GM21717 (cell line): ENCODE data around the gene DBET.
"Not testable (repeated sequence)": the region's sequence is repeated elsewhere in the genome, so short reads cannot be mapped to it uniquely, and the experiment has no call there.

Experiments
- ATAC-seq: cut with Tn5 transposase; IDR thresholded peaks from one replicate; pipeline ENCODE4 v1.9.1; 2021; ENCODE audit warnings: mild to moderate bottlenecking, moderate library complexity; ENCODE audit not compliant: unreplicated experiment

Gene DBET

DNA sequence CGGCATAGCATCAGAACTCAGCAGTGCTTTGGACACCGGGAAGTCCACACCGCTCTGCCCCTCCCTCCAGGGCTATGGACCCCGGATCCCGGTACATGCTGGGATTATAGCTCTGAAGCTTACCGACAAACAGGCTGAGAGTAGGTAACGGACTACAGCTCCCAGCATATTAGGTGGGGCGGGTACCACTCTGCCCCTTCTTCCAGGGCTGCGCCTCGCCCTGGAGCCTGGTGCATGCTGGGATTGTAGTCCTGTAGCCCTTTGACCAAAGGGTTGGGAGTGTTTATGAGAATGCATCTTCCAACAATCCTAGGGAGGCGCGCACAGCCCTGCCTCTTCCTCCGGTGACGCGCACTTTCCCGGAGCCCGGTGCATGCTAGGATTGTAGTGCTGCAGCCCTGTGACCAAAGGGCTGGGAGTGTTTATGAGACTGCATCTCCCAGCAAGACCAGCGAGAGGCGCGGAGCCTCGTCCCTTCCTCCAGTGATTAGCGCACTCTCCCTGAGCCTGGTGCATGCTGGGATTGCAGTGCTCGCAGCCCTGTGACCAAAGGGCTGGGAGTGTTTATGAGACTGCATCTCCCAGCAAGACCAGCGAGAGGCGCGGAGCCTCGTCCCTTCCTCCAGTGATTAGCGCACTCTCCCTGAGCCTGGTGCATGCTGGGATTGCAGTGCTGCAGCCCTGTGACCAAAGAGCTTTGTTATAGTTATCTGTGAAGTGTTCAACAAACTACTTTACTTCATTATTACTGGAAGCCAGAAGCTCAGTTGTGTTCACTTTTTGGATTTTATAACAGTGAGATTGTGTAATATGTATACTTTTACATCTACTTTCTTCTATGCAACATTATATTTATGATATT lies 14.7 kb upstream of the DBET start:
- not testable (repeated sequence) for ATAC-seq

- not testable (repeated sequence) for ATAC-seq
Measured at GRCh38 chr4:190058997-190059396, 5.3 kb upstream of the DBET start.

DNA sequence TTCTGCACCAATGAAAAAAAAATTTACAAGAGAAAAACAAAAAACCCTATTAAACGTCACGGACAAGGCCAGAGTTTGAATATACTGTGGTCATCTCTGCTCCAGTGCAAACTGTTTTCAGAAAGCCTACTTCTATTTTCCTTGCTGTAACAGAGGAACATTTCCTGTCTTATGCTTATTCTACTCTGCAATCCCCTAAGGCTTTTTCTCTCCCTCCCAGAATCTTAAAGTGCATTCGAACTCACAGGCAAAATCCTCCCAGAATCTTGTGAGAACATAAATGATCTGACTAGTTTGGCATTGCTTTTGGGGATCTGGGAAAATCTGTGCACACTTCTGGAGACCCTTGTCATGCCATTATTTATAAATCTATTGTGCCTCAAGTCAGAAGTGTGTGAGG lies 503 bp downstream of the DBET start:
- not testable (repeated sequence) for ATAC-seq

DNA sequence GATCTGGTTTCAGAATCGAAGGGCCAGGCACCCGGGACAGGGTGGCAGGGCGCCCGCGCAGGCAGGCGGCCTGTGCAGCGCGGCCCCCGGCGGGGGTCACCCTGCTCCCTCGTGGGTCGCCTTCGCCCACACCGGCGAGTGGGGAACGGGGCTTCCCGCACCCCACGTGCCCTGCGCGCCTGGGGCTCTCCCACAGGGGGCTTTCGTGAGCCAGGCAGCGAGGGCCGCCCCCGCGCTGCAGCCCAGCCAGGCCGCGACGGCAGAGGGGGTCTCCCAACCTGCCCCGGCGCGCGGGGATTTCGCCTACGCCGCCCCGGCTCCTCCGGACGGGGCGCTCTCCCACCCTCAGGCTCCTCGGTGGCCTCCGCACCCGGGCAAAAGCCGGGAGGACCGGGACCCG lies 4.0 kb downstream of the DBET start:
- ATAC-seq = not testable (repeated sequence)

GRCh38 chr4:190093052-190093451 lies 28.8 kb downstream of the DBET start:
- ATAC-seq = not testable (repeated sequence)

DNA sequence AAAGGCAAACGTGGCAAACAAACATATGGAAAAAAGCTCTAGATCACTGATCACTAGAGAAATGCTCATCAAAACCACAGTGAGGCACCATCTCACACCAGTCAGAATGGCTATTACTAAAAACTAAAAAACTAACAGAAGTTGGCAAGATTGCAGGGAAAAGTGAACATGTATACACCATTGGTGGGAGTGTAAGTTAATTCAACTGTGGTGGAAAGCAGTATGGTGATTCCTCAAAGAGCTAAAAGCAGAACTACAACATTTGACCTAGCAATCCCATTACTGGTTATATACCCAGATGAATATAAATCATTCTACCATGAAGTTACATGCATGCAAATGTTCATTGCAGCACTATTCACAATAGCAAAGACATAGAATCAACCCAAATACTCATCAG lies 29.7 kb downstream of the DBET start:
- ATAC-seq = not testable (repeated sequence)

- ATAC-seq = not testable (repeated sequence)
Measured at GRCh38 chr4:190095335-190095734, 31.0 kb downstream of the DBET start.

DNA sequence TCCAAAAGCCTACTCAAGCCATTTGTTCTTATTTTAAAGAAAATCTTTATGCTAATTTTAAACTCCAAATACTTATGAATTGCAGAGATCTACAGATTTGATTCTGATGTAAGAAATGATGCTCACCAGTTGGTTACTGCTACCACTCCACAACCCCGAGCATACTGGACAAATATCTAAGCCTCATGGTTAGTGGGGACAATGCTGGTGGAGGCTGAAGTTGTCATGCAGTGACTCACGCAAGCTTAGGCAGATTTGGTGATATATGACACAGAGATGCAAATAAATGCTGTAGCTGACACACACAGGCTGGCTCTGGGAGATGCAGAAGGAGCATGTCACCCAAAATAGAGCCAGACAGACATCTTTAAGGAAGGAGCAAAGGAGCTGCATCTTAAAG lies 35.3 kb downstream of the DBET start:
- not testable (repeated sequence) for ATAC-seq

DNA sequence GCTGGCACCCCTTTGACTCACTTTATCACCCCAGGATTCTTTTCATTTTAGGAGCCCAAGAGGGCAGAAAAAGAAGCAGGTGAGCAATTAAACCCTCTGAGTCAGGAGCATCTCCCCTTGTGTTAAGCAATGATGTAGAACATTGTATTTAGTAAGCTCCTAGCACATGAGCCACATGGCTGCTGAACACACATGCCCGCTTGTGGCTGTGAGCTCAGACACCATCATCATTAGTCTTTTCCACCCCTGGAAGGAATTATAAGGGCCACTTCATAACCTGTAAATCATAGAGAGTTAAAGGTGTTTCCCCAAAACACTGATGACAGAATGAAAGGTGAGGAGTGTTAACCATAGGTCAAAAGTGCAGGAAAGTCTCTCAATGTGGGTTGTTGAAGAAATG lies 37.2 kb downstream of the DBET start:
- not testable (repeated sequence) for ATAC-seq

GRCh38 chr4:190106191-190106590 lies 41.9 kb downstream of the DBET start:
- ATAC-seq = not testable (repeated sequence)

DNA sequence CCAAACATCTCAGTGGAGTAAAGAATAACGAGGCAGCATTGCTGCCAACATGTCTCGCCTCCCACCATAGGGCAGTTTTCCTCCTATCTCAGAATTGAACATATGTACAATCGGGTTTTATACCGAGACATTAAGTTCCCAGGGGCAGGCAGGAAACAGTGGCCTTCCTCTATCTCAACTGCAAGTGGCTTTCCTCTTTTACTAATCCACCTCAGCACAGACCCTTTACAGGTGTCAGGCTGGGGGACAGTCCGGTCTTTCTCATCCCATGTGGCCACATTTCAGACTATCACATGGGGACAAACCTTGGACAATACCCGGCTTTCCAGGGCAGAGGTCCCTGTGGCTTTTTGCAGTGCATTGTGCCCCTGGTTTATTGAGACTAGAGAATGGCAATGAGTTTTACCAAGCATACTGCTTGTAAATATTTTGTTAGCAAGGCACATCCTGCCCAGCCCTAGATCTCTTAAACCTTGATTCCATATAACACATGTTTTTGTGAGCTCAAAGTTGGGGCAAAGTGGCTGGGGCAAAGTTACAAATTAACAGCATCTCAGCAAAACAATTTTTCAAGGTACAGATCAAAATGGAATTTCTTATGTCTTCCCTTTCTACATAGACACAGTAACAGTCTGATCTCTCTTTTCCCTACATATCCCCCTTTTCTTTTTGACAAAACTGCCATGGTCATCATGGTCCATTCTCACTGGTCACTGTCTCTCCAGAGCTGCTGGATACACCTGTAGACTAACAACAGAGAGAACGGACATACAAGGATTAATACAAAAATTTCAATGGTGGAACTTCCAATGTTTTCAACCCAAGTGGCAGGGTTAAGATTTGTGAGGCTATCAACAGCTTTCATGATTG lies 42.5 kb downstream of the DBET start:
- ATAC-seq = not testable (repeated sequence)

DNA sequence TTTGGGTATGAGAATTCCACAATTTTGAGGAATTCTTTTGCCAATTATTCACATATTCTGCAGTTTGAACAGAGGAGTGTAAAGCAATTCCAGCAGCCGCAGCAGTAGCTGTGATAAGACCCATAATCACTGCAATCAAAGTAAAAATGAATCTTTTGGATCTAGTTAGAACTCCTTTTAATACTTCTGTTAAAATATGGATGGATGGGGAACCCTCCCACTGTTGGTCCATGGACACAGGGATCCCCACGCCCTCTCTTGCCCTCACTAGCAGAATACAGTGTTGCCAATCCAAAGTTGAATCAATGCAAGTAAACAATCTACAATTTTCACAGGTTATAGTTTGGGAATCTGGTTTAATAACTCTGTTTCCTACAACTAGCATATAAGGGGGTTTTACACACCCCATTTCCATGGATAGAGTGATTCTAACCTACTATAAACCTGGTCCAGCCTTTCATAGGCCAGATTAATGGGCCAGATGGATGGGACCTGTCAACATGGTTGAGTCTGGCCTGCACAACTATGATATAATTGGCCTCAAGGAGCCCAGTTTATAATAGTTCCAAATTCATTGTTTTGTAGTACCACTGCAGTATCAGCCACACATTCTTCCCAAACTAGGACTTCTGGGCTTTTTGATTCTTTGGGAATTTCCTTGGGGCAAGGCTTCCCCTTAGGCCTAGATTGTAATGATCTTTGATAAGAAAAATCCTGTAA lies 43.6 kb downstream of the DBET start:
- not testable (repeated sequence) for ATAC-seq

DNA sequence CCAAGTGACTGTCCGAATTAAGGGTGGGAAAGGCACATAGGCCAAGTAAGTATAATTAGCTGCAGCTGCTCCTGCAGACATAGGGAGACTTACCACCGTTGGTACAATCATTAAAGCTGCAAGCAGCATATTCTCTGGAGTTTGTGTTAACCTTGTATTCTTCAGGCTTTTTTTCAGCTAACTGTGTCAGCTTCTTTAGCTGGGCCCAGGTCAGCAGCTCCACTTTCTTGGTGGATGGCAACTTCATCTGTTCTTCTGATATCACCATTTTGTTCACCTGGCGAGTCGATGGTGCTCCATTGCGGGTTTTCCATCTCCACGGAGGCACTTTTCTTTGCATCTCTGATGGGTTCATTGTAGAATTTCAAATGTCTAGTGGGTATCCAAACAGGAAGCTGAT lies 44.5 kb downstream of the DBET start:
- ATAC-seq = not testable (repeated sequence)

- not testable (repeated sequence) for ATAC-seq
Measured at GRCh38 chr4:190109390-190110011, 45.2 kb downstream of the DBET start.

- not testable (repeated sequence) for ATAC-seq
Measured at GRCh38 chr4:190110033-190110432, 45.7 kb downstream of the DBET start.

DNA sequence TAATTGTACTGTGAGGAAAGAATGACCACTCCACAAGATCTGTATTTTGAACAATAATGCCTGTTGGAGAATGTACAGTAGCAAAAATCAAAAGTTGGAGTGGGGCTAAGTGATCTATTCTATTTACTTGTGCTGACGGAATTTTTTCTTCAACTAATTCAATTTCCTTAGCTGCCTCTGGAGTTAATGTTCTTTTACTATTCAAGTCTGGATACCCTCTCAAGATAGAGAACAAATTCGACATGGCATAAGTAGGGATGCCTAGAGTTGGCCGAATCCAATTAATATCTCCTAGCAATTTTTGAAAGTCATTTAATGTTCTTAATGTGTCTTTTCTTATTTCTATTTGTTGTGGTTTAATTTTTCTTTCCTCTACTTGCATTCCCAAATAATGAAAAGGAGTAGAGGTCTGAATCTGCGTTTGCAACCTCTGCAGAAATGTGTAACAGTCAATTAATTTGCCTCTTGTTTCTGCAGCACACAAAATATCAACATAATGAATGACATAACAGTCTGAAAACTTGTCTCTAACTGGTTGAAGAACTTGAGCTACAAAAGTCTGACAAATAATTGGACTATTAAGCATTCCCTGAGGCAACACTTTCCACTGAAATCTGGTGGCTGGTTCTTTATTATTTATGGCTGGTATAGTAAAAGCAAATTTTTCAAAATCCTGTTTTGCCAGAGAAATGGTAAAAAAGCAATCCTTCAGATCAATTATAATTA lies 46.4 kb downstream of the DBET start:
- not testable (repeated sequence) for ATAC-seq

- not testable (repeated sequence) for ATAC-seq
Measured at GRCh38 chr4:190112879-190113278, 48.6 kb downstream of the DBET start.

DNA sequence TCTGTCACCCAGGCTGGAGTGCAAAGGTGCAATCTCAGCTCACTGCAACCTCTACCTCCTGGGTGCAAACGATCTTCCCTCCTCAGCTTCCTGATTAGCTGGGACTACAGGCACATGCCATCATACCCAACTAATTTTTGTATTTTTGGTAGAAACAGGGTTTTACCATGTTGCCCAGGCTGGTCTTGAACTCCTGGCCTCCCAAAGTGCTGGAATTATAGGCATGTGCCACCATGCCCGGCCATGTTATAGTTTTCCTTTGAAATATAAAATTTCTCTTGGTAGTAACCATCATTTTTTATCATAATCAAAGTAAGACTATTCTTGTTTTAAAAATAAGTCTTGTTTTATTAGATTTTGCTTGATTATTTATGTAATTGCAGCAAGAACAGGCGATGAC lies 50.7 kb downstream of the DBET start:
- ATAC-seq = not testable (repeated sequence)
